ENCODE measurements around the gene SLC39A11. TPM values are rescaled to one million over a fixed set of nuclear protein-coding genes. Genes with fewer than 3 reads are reported as not detected.

Gene SLC39A11
- total RNA-seq, 1 experiment from 2014 or later, result 15.2 TPM

GRCh38 chr17:72838581-72838980, 253.9 kb downstream of the SLC39A11 start:
- Histone ChIP-seq H2AK5ac (ENCODE audit: insufficient read length, low read length) (no peak overlapping the region), H2BK15ac (ENCODE audit: low read depth, low read length) (no peak overlapping the region), H2AFZ (ENCODE audit: low read length) (no peak overlapping the region), H2BK12ac (ENCODE audit: insufficient read length, low read depth, low read length) (no peak overlapping the region), H3K14ac (ENCODE audit: insufficient read depth, low read length) (no peak overlapping the region), H3K18ac (ENCODE audit: insufficient read length, low read depth, low read length) (no peak overlapping the region), H2BK5ac (ENCODE audit: insufficient read length, low read length) (no peak overlapping the region), H3K4ac (ENCODE audit: low read depth, low read length) (no peak overlapping the region), H3T11ph (ENCODE audit: low read length) (no peak overlapping the region), H3K27ac (ENCODE audit: insufficient read length, low read depth, low read length) (no peak overlapping the region), H3K56ac (ENCODE audit: insufficient read length, low read depth, low read length) (no peak overlapping the region), H4K91ac (ENCODE audit: insufficient read length, low read depth, low read length) (no peak overlapping the region), H3K79me1 (ENCODE audit: insufficient read depth, low read depth, low read length, poor library complexity, severe bottlenecking) (no peaks in the 10 kb centered on the region), H4K20me1 (ENCODE audit: control insufficient read depth, insufficient read depth, insufficient read length) (no peaks in the 10 kb centered on the region), H3K27me3 (ENCODE audit: insufficient read depth, low read length) (no peaks in the 10 kb centered on the region), H3K4me2 (ENCODE audit: insufficient read depth, insufficient read length, low read length) (no peak overlapping the region), H3K4me1 (ENCODE audit: insufficient read depth, low read length) (no peaks in the 10 kb centered on the region), H4K5ac (ENCODE audit: insufficient read length, low read depth, low read length) (no peak overlapping the region), H4K8ac (replicated peaks; ENCODE audit: insufficient read length, low read depth, low read length) (no peak overlapping the region), H3K9ac (ENCODE audit: extremely low read depth, insufficient read length, low read length) (no peak overlapping the region), H3K23ac (ENCODE audit: insufficient read length, low read depth, low read length) (no peak overlapping the region), H2BK120ac (ENCODE audit: low read depth, low read length, poor library complexity, severe bottlenecking) (no peak overlapping the region), H3K9me3 (ENCODE audit: control insufficient read depth, low read depth, low read length) (no peaks in the 10 kb centered on the region), H2BK20ac (ENCODE audit: low read depth, low read length, poor library complexity, severe bottlenecking) (no peak overlapping the region), H3K23me2 (ENCODE audit: insufficient read length, low read depth, low read length, poor library complexity, severe bottlenecking) (no peaks in the 10 kb centered on the region), H3K79me2 (ENCODE audit: insufficient read depth, low read length) (no peaks in the 10 kb centered on the region)
- H3K4me1 Mint-ChIP-seq, result 0 out of 4 replicates have a peak, but pooled peaks cover 1 to 2% of the 10 kb centered on the region in 2 experiments
- H3K27me3 Mint-ChIP-seq (ENCODE audit: low read depth), result no peaks in the 10 kb centered on the region
- no peak overlapping the region for H3K27ac Mint-ChIP-seq
- peaks cover 7 to 9% of the 10 kb centered on the region in 2 experiments; a peak in 4 of 5 replicates for H3K9me3 Mint-ChIP-seq
- H3K36me3 Mint-ChIP-seq (ENCODE audit: insufficient read depth in 1 of 3, low read depth in 3 of 3), result peaks cover 6 to 7% (median 7%) of the 10 kb centered on the region in 3 experiments
- TF ChIP-seq CTCF (conservative IDR thresholded peaks at IDR 0.05), result no peak
- no CpG with 5 or more reads among the region's 5 CpGs for WGBS (ENCODE audit: extremely low coverage, insufficient read length, low lambda C conversion rate)
- DNase-seq, result no peak
- no peak overlapping the region for H3K4me3 Mint-ChIP-seq
